ENCODE data around the gene TNS3.

The TNS3 gene

DNA sequence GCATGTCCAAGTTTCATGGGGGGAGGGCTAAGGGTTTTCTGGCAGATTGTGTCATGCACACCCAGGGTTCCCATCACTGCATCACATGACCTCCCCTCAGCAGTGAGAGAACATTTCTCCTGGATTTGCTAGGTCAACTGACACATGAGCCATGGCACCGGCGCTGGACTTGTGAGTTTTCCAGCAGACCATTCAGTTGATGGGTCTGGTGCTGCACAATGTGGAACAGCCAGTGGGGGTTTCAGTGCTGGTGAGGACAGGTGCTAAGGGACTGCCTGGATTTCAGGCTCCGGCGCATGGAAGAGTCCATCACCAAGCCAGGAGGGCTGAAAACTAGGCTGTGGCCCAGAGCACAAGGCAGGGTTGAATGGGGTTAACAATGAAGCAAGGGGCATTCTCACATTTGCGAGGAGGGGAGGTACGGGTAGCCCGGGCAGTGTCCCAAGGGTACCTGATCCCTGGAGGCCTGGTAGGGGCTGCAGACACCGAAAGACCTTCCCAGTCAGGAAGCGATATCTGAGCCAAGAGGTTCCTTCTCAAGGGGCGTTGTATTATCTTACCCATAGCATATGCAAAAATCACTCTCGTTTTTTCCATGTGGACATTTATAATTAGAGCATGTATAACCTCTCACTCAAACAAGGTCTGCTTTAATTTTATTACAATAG, 203.0 kb downstream of the TNS3 start:
- no peak for DNase-seq

GRCh38 chr7:47377741-47378140, 204.2 kb downstream of the TNS3 start:
- DNase-seq: no peak

DNA sequence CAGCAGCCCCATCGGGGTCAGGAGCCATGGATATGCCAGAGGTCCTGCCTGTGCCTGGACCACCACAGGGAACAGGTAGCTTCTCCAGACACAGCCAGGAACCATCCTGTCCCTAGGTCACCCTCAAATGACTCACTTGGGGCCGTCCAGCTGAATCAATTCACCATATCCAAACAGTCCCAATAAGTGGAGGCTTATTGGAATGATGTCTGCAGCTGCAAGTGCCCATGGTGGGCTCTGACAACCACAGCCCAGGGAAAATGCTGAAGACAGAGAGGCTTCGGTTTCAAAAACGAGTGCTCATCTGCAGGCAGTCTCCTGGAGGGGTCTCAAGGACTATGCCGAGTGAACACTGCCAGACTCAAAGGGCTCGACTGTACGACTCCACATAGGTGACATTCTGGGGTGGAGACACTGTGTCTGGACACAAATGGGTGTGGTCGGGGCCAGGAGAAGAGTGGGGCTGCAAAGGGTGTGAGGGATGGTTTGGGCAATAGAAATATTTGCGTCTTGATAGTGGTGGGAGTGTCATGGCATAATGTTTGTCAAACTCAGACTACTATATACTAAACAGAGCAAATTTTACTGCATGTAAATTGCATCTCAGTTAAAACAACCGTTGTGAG, 204.8 kb downstream of the TNS3 start:
- DNase-seq: no peak

GRCh38 chr7:47375121-47375938, 206.6 kb downstream of the TNS3 start:
- no peak for DNase-seq

DNA sequence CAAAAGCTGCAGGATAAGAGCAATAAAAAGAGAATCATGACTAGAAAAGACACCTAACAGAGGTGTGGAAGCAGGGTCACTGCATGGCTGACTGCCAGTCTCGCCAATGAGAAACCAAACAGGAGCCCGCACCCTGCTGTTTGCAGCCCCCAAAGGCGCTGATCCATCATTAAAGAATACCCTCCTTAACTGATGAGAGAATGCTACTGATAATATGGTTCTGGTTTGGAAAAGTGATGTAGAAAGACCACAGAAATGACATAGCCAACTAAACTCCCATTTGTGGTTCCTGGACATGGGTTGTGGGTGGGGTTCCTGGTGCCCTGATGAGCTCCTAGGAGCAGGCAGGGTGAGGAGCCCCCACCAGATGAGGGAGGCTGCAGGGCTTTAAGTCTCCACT, 207.4 kb downstream of the TNS3 start:
- DNase-seq: no peak

GRCh38 chr7:47373871-47374451, 207.9 kb downstream of the TNS3 start:
- DNase-seq: no peak

- peak; percentile 46 for DNase-seq
These were observed 210.1 kb downstream of the TNS3 start for GRCh38 chr7:47371733-47372368.

DNA sequence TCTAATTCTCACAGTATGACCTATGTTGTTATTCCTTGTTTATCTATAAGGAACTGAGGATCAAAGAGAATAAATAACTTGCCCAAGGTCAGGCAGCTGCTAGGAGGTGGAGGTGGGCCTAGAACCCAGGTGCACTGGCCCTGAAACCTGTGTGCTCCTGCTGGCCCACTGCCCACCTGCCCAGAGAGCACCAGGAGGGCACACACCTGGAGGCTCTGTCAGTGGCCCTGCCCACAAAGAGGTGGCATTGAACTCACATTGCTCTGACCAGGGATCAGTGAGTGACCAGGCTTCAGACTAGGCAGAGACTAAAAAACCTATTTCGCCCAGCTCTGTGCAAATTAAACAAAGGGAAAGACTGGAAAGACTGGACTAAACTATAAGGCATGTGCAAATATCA, 210.6 kb downstream of the TNS3 start:
- DNase-seq: no peak

DNA sequence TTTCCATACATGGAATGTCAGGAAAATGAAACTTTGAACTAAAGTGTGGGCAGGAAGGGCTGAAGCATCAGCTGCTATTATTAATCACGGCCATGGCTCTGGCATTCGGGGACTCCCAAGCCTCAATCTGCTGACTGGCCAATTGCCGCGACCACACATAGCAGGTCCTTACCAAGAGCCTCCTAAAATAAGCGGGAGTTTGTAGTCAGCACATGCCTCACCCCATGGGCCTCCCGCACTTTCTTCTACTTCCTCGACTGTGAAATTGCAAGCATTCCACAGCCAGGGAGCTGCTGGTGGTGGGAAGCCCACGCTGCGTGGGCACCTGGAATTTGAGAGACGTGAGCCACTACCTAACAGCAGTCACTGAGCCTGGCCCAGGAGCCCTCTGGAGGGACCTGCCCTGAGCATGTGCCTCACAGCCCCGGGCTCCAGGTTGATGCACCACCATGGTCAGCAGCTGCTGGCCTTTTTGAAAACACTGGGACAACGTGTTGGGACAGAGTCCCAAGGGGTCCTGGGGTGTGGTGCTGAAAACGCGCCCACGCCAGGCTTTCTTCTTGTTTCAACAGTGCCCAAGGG, 211.4 kb downstream of the TNS3 start:
- no peak for DNase-seq

- DNase-seq: no peak
These were observed 212.2 kb downstream of the TNS3 start for GRCh38 chr7:47369736-47370135.

GRCh38 chr7:47368190-47368812, 213.6 kb downstream of the TNS3 start:
- DNase-seq: no peak

DNA sequence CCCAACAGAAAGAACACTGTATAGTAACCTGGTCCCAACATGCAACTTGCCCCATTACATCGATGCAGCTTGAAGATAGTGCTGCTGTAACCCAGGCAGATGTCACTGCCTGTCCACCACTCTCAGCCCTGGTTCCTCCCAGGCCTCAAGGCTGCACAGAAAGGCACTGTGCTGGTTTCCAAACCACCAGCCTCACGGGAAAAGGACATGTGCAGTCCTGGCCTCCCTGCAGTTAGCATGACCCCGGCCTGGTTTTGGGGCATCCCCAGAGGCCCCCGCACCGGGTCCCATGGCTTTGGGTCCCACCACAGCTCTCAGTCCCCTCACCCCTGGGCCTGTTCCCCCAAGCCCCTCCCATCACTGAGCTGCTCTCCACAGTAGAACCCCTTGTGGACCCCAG, 214.5 kb downstream of the TNS3 start:
- no peak for DNase-seq

GRCh38 chr7:47366960-47367359, 215.0 kb downstream of the TNS3 start:
- DNase-seq: no peak

- DNase-seq: no peak
These were observed 215.7 kb downstream of the TNS3 start for GRCh38 chr7:47366211-47366610.

- no peak for DNase-seq
These were observed 218.9 kb downstream of the TNS3 start for GRCh38 chr7:47362984-47363383.

GRCh38 chr7:47361746-47362215, 220.1 kb downstream of the TNS3 start:
- no peak for DNase-seq

DNA sequence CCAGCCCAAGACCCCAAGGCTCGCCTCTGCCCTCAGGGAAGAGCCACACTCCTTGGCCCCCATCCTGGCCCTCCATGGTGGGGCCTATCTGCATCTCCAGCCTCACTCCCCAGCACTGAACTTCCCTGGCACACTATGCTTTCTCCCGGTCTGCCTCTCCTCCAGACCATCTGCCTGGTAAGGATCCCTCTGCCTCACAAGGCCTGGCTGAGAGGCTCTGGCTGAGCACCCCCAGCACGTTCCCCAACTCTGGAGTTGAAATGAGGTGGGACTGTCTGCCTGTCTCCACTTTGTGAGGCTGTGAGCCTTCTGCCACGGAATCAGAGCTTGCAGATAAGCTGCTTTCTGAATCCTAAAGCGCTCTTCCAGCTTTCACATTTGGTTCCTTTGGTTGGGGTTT, 220.7 kb downstream of the TNS3 start:
- no peak for DNase-seq

GRCh38 chr7:47360301-47360900, 221.5 kb downstream of the TNS3 start:
- no peak for DNase-seq

DNA sequence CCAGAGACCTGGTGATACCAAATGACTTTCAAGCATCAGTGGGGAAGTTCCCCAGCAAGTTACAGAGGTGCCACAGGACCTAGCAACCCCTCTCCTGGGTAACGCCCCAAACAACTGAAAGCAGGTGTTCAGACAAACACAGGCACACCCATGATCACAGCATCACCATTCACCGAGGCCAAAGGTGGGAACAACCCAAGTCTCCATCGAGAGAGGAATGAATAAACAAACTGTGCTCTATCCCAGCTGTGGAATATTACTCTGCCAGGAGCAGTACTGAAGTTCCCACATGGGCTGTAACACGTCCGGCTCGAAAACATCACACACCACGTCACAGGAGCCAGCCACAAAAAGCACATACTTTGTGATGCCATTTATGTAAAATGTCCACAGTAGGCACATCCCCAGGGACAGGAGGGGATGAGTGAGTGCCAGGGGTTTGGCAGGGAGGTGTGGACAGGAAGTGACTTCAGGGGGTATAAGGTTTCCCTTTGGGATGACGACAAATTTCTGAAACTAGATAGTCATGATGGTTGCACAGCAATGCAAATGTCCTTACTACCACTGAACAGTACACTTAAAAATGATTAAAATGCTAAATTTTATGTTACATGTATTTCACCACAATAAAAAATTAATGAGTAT, 222.8 kb downstream of the TNS3 start:
- no peak for DNase-seq

- no peak for DNase-seq
These were observed 223.6 kb downstream of the TNS3 start for GRCh38 chr7:47358357-47358756.

GRCh38 chr7:47357863-47358262, 224.0 kb downstream of the TNS3 start:
- no peak for DNase-seq
